ENCODE data around the gene PRKCA. TPM values are rescaled to one million over a fixed set of nuclear protein-coding genes. Genes with fewer than 3 reads are reported as not detected.

The PRKCA gene
- total RNA-seq, 1 experiment from 2014 or later, result 21.8 TPM

GRCh38 chr17:66834919-66835454 lies 532.6 kb downstream of the PRKCA start, which contains the start of gene CACNG5:
Gene CACNG5 (plus strand): TSS chr17:66835117. CDS start chr17:66877333, 42,216 bp downstream.
- peak; percentile 45 for DNase-seq (ENCODE audit: low read depth)

GRCh38 chr17:66835476-66835875 lies 533.1 kb downstream of the PRKCA start:
- no peak for DNase-seq (ENCODE audit: low read depth)

- no peak for DNase-seq (ENCODE audit: low read depth)
Observed at GRCh38 chr17:66836063-66837005, 533.9 kb downstream of the PRKCA start.

GRCh38 chr17:66837226-66837625 lies 534.8 kb downstream of the PRKCA start:
- DNase-seq (ENCODE audit: low read depth), result no peak

- DNase-seq (ENCODE audit: low read depth), result no peak
Observed at GRCh38 chr17:66837885-66838665, 535.7 kb downstream of the PRKCA start.

GRCh38 chr17:66839616-66840015 lies 537.2 kb downstream of the PRKCA start:
- no peak for DNase-seq (ENCODE audit: low read depth)

GRCh38 chr17:66840061-66840460 lies 537.6 kb downstream of the PRKCA start:
- DNase-seq (ENCODE audit: low read depth), result no peak

- no peak for DNase-seq (ENCODE audit: low read depth)
Observed at GRCh38 chr17:66841328-66841727, 538.9 kb downstream of the PRKCA start.

- no peak for DNase-seq (ENCODE audit: low read depth)
Observed at GRCh38 chr17:66841744-66842143, 539.3 kb downstream of the PRKCA start.

- DNase-seq (ENCODE audit: low read depth), result no peak
Observed at GRCh38 chr17:66842505-66842904, 540.1 kb downstream of the PRKCA start.

GRCh38 chr17:66842959-66843358 lies 540.5 kb downstream of the PRKCA start:
- DNase-seq (ENCODE audit: low read depth), result no peak

GRCh38 chr17:66843627-66844026 lies 541.2 kb downstream of the PRKCA start:
- DNase-seq (ENCODE audit: low read depth), result no peak

GRCh38 chr17:66847704-66848103 lies 545.3 kb downstream of the PRKCA start:
- DNase-seq (ENCODE audit: low read depth), result no peak

GRCh38 chr17:66848496-66848895 lies 546.1 kb downstream of the PRKCA start:
- DNase-seq (ENCODE audit: low read depth), result no peak

GRCh38 chr17:66849032-66849655 lies 546.7 kb downstream of the PRKCA start:
- DNase-seq (ENCODE audit: low read depth), result no peak

GRCh38 chr17:66849851-66850580 lies 547.6 kb downstream of the PRKCA start:
- no peak for DNase-seq (ENCODE audit: low read depth)

GRCh38 chr17:66850692-66851091 lies 548.3 kb downstream of the PRKCA start:
- DNase-seq (ENCODE audit: low read depth), result no peak

GRCh38 chr17:66855204-66855603 lies 552.8 kb downstream of the PRKCA start:
- peak; percentile 50 for DNase-seq (ENCODE audit: low read depth)

GRCh38 chr17:66858226-66859083 lies 556.0 kb downstream of the PRKCA start:
- DNase-seq (ENCODE audit: low read depth), result no peak

GRCh38 chr17:66859353-66859752 lies 556.9 kb downstream of the PRKCA start:
- no peak for DNase-seq (ENCODE audit: low read depth)
